NCI-H2196 treated with DMSO at 0.1 percent for 48 hours (cell line): ENCODE results near the gene CGB3.
A peak's percentile ranks its signal among the peaks of the same experiment; 100 is the strongest.
"Not testable (repeated sequence)": the region's sequence is repeated elsewhere in the genome, so short reads cannot be mapped to it uniquely, and the experiment has no call there.

Experiments used
- DNase-seq: peaks from one replicate; lab custom pipeline; 2025; ENCODE audit not compliant: unreplicated experiment; lab: John Stamatoyannopoulos, UW

CGB3 gene

GRCh38 chr19:49042666-49043065 is 18.5 kb upstream of the CGB3 start:
- DNase-seq = not testable (repeated sequence)

- DNase-seq = no peak
Observed at GRCh38 chr19:49042177-49042576, 18.0 kb upstream of the CGB3 start.

- not testable (repeated sequence) for DNase-seq
Observed at GRCh38 chr19:49039736-49040135, 15.6 kb upstream of the CGB3 start.

GRCh38 chr19:49038557-49039276 is 14.6 kb upstream of the CGB3 start:
- DNase-seq = not testable (repeated sequence)

- not testable (repeated sequence) for DNase-seq
Observed at GRCh38 chr19:49038111-49038510, 14.0 kb upstream of the CGB3 start.

GRCh38 chr19:49036815-49037214 is 12.7 kb upstream of the CGB3 start, which contains the start of gene CGB1:
Gene CGB1 (minus strand): TSS chr19:49036895. CDS start chr19:49036711, 184 bp downstream.
- DNase-seq = not testable (repeated sequence)

GRCh38 chr19:49031642-49032301 is 7.6 kb upstream of the CGB3 start, which contains the start of gene CGB2:
Gene CGB2 (plus strand): TSS chr19:49031890. CDS start chr19:49032096, 206 bp downstream.
- not testable (repeated sequence) for DNase-seq

- not testable (repeated sequence) for DNase-seq
Observed at GRCh38 chr19:49030323-49030722, 6.2 kb upstream of the CGB3 start.

GRCh38 chr19:49029749-49030148 is 5.6 kb upstream of the CGB3 start:
- DNase-seq = not testable (repeated sequence)

- not testable (repeated sequence) for DNase-seq
Observed at GRCh38 chr19:49028686-49029085, 4.6 kb upstream of the CGB3 start.

- not testable (repeated sequence) for DNase-seq
Observed at GRCh38 chr19:49025599-49025998, 1.5 kb upstream of the CGB3 start.

GRCh38 chr19:49025088-49025487 is 955 bp upstream of the CGB3 start:
- not testable (repeated sequence) for DNase-seq

- no peak for DNase-seq
Observed at GRCh38 chr19:49022116-49022515, 2.0 kb downstream of the CGB3 start.

- DNase-seq = no peak
Observed at GRCh38 chr19:49020931-49021895, 2.9 kb downstream of the CGB3 start.

GRCh38 chr19:49020342-49020741 is 3.8 kb downstream of the CGB3 start:
- no peak for DNase-seq

- DNase-seq = peak; percentile 50
Observed at GRCh38 chr19:49019242-49019932, 4.7 kb downstream of the CGB3 start.

- not testable (repeated sequence) for DNase-seq
Observed at GRCh38 chr19:49018388-49019241, 5.5 kb downstream of the CGB3 start.

- no peak for DNase-seq
Observed at GRCh38 chr19:49017666-49018351, 6.3 kb downstream of the CGB3 start.
